K562 (cell line): ENCODE measurements around the gene CCDC61. TPM values are rescaled to one million over a fixed set of nuclear protein-coding genes. Genes with fewer than 3 reads are reported as not detected.

Source experiments
- ATF1 ChIP-seq, 2 experiments: fragments of 450-650 bp in 1 of 2; IDR thresholded peaks; 2 replicates each; pipeline ENCODE4 v1.6.1; 2016; ENCODE audit warnings: missing compliant biosample characterization in 1 of 2, missing genetic modification characterization in 1 of 2
- ATF2 ChIP-seq: sonication (generic); formaldehyde crosslinking; IDR thresholded peaks from 2 replicates; pipeline ENCODE4 v1.8.1; 2022; ENCODE audit warnings: missing genetic modification reagents
- CREB1 ChIP-seq, 2 experiments: sonication (generic) in 1 of 2; formaldehyde crosslinking in 1 of 2; IDR thresholded peaks; 2 replicates each; pipeline versions ENCODE4 v1.6.1 to v1.8.0; 2012 to 2022; ENCODE audit warnings: inconsistent platforms in 1 of 2, mild to moderate bottlenecking in 1 of 2, missing genetic modification reagents in 1 of 2, moderate library complexity in 1 of 2
- CXXC5 ChIP-seq: fragments of 250-450 bp; sonication (Bioruptor Pico); IDR thresholded peaks from 2 replicates; pipeline ENCODE4 v1.8.0; 2022; ENCODE audit warnings: inconsistent platforms, mild to moderate bottlenecking, moderate library complexity
- DMBX1 ChIP-seq: fragments of 250-450 bp; sonication (Bioruptor Pico); IDR thresholded peaks from 2 replicates; pipeline ENCODE4 v1.8.0; 2022; ENCODE audit warnings: inconsistent platforms, mild to moderate bottlenecking, moderate library complexity, borderline replicate concordance
- HEY1 ChIP-seq: fragments of 250-450 bp; sonication (Bioruptor Pico); IDR thresholded peaks from 2 replicates; pipeline ENCODE4 v1.5.0; 2020; ENCODE audit warnings: mild to moderate bottlenecking, moderate library complexity, borderline replicate concordance
- KHSRP ChIP-seq: fragments of 450-650 bp; IDR thresholded peaks from 2 replicates; pipeline ENCODE4 v1.6.1; 2017
- MGA ChIP-seq: fragments of 450-650 bp; IDR thresholded peaks from 2 replicates; pipeline ENCODE4 v1.6.1; 2016; ENCODE audit warnings: mild to moderate bottlenecking, moderate library complexity
- MYC ChIP-seq, 2 experiments: fragments of 250-450 bp in 1 of 2; sonication (Bioruptor Pico) in 1 of 2; IDR thresholded peaks; 2 replicates each; pipeline versions ENCODE4 v1.5.1 to v1.6.1; 2012 to 2021; ENCODE audit warnings: low read depth in 2 of 2, borderline replicate concordance in 1 of 2, improper control_type of control experiment in 1 of 2, low read length in 1 of 2, mild to moderate bottlenecking in 1 of 2, moderate library complexity in 1 of 2
- NBN ChIP-seq: fragments of 450-650 bp; IDR thresholded peaks from 2 replicates; pipeline ENCODE4 v1.6.1; 2016; ENCODE audit warnings: low read depth, mild to moderate bottlenecking
- NRF1 ChIP-seq, 2 experiments: fragments of 450-650 bp; IDR thresholded peaks in 1 of 2; conservative IDR thresholded peaks in 1 of 2; 2 replicates each; pipeline ENCODE4 v1.6.1; 2014; ENCODE audit warnings: mild to moderate bottlenecking in 2 of 2
- RBM39 ChIP-seq: fragments of 200-400 bp; formaldehyde crosslinking; optimal IDR thresholded peaks from 2 replicates; pipeline ENCODE3; 2018; ENCODE audit warnings: low read depth, low read length
- SIN3B ChIP-seq: fragments of 450-650 bp; IDR thresholded peaks from 2 replicates; pipeline ENCODE4 v1.6.1; 2017; ENCODE audit warnings: low read depth, mild to moderate bottlenecking, moderate library complexity
- SMAD3 ChIP-seq: fragments of 450-650 bp; formaldehyde crosslinking; conservative IDR thresholded peaks from 2 replicates; pipeline ENCODE4 v1.4.0; 2020; ENCODE audit warnings: mild to moderate bottlenecking
- TRIM24 ChIP-seq, 2 experiments: fragments of 450-650 bp; IDR thresholded peaks; 2 replicates each; pipeline ENCODE4 v1.6.1; 2016
- ZNF121 ChIP-seq: sonication (generic); formaldehyde crosslinking; conservative IDR thresholded peaks from 2 replicates; pipeline ENCODE4 v1.8.0; 2022; ENCODE audit warnings: missing genetic modification reagents
- polyA plus RNA-seq, 8 experiments: library from polyadenylated mRNA; depleted of rRNA in 4 of 8; stranded (reverse) in 5 of 8; unstranded in 3 of 8; fragments of >200 nt; fragmentation: Nextera tagmentation in 2 of 8; fragmentation: Illumina TruSeq in 1 of 8; extraction: Ambion mirVana in 2 of 8; extraction: Trizol in 1 of 8; gene quantifications; 2 replicates each; pipeline versions ENCODE4 v1.2.1 to v1.2.3, GENCODE V29; 2011 to 2014; ENCODE audit warnings: inconsistent platforms in 1 of 8, missing spikeins in 1 of 8
- total RNA-seq, 7 experiments: library from RNA; depleted of rRNA in 6 of 7; stranded (reverse); fragments of >200 nt in 6 of 7; fragmentation: Illumina TruSeq in 2 of 7; extraction: Trizol in 2 of 7; gene quantifications; 2 replicates each; pipeline versions ENCODE4 v1.2.1 to v1.2.3, GENCODE V29; 2011 to 2021; ENCODE audit warnings: low replicate concordance in 1 of 7

The CCDC61 gene
- total and polyA plus RNA-seq, 9 of the 15 experiments (the other 6 are each of a cell fraction or from before 2014, with no cell fraction given): 0.07 to 27.0 (median 10.3) TPM

- TF ChIP-seq ATF2 (CRISPR knock-in tag) (peak; percentile 95), ATF1 (CRISPR knock-in tag; IDR thresholded peaks at IDR 0.05) (peak; percentile 59), ATF1 (tag; IDR thresholded peaks at IDR 0.05) (peak; percentile 97), CREB1 (IDR thresholded peaks at IDR 0.05) (peak; percentile 78), CREB1 (CRISPR knock-in tag; IDR thresholded peaks at IDR 0.05) (peak; percentile 90), TRIM24 (IDR thresholded peaks at IDR 0.05) (no peak), SMAD3 (CRISPR knock-in tag) (no peak), HEY1 (no peak), NBN (peak; percentile 91; the same call in 1 of the 2 replicates), ZNF121 (CRISPR knock-in tag) (no peak), RBM39 (no peak), MGA (no peak), KHSRP (peak; percentile 84; the same call in 1 of the 2 replicates), SIN3B (no peak), CXXC5 (CRISPR knock-in tag) (0 out of 2 replicates have a peak, but pooled peaks have one; percentile 15), MYC (IDR thresholded peaks at IDR 0.05; ENCODE audit: low read depth, low read length) (no peak), MYC (CRISPR knock-in tag; IDR thresholded peaks at IDR 0.05; ENCODE audit: borderline replicate concordance, low read depth) (no peak), DMBX1 (CRISPR knock-in tag) (no peak), NRF1 (conservative IDR thresholded peaks at IDR 0.05 in 1 of 2, IDR thresholded peaks at IDR 0.05 in 1 of 2) (peak; percentile 53 to 64; a peak in 3 of 4 replicates)
Observed at GRCh38 chr19:45999653-46000121, 4.4 kb downstream of the CCDC61 start (continued).
